KOPT-K1 (cell line): ENCODE data around the gene UBE2I.

ENCODE experiments used
- H3K27ac ChIP-seq: fragments of 200-600 bp; sonication (generic); 2 replicates; pipeline ENCODE4 v1.5.1; 2016; ENCODE audit warnings: antibody characterized with exemption, mild to moderate bottlenecking, low read depth, low read length; ENCODE audit not compliant: poor library complexity, severe bottlenecking
- H3K36me3 ChIP-seq: fragments of 200-600 bp; sonication (generic); 2 replicates; pipeline ENCODE4 v1.5.1; 2017; ENCODE audit warnings: antibody characterized with exemption, mild to moderate bottlenecking, low read length, moderate library complexity; ENCODE audit not compliant: insufficient read depth
- H3K9me3 ChIP-seq: fragments of 200-600 bp; sonication (generic); 2 replicates; pipeline ENCODE4 v1.5.1; 2017; ENCODE audit warnings: antibody characterized with exemption, low read length, mild to moderate bottlenecking; ENCODE audit not compliant: insufficient read depth, poor library complexity, severe bottlenecking

UBE2I gene

DNA sequence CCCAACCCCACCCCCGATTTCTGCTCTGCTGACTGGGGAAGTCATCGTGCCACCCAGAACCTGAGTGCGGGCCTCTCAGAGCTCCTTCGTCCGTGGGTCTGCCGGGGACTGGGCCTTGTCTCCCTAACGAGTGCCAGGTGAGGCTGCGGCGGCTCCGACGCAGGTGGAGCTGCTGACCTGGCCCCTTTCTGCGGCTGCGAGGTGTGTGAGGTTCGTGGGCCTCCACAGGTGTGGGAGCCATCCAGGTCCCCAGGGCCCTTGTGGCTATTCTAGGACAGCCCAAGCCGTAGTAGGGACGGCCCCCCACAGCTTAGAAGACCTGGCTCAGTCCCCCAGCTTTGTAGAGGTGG lies 3.0 kb downstream of the UBE2I start:
- Histone ChIP-seq H3K9me3 (no peaks in the 10 kb centered on the region), H3K36me3 (peaks cover 70% of the 10 kb centered on the region), H3K27ac (no peak overlapping the region)

DNA sequence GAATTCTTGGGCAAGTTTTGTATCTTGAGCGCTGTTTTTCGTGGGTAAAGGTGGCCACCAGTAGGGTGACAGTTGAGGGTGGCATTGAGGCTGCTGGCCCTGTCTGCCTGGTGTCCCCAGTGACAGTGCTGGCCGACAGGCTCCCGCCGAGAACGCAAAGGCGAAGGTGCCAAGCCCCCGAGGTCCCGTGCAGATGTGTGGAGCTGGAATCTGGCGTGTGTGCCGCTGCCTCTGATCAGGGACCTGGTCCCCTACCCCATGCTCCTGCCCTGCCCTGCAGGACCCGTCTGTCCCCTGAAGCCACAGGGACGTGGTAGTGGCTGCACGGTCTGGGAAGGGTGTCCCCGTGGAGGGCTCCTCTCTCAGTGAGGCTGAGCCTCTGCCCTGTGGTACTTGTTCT lies 3.5 kb downstream of the UBE2I start:
- H3K27ac ChIP-seq: no peak overlapping the region
- H3K9me3 ChIP-seq: no peaks in the 10 kb centered on the region
- H3K36me3 ChIP-seq: peaks cover 75% of the 10 kb centered on the region

DNA sequence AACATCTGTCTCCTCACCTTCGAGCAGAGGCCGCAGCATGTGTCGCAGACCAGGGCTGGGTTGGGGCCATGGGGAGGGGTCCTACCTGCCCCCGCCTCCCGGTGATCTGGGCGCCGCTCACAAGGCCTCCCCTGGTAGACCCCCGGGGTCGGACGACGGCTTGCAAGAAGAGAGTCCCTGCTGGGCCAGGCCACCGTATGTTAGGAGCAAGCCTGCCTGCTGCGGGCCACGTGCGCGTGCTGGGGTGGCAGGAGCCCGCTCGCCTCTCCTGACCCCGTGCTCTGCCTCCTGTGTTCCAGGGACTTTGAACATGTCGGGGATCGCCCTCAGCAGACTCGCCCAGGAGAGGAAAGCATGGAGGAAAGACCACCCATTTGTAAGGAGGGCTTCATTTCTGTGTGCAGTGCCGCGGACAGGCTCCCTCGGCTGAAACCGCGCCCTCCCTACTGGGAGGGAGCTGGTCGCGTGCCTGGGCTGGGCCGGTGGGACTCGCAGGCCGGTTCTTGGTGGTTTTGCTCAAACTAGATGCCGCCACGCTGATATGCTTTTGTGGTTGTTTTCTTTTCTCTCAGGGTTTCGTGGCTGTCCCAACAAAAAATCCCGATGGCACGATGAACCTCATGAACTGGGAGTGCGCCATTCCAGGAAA lies 4.4 kb downstream of the UBE2I start:
- Histone ChIP-seq H3K36me3 (peaks cover 84% of the 10 kb centered on the region), H3K9me3 (no peaks in the 10 kb centered on the region), H3K27ac (no peak overlapping the region)

DNA sequence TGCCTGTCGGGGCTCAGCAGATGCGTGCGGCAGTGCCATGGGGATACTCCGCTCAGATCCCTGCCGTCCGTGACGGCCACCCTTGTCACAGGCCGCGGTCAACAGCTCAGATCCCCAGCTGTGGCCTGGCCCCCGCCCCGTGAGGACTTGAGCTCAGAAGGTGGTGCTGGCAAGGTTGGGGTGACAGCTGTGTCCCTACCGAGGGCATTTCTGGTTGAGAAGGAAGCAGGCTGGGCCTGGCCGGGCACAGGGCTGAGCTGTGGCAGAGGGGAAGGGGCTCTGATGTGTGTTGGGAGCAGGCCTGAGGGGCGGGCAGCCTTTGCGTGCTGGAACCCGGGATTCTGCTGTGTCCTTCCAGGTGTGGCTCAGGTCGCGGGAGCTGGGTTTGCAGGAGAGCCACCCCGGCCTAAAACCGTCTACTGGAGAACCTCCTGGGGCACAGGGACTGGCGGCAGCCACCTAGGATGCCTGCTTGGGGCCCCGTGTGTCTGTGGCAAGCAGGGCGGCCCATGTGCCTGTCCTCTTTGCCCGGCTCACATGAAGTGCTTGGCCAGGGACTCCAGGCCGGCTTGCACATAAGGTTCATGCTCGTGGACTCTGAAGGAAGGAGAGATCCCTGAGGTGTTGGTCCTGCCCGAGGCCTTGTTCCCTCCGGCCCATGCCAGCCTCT lies 5.1 kb downstream of the UBE2I start:
- Histone ChIP-seq H3K27ac (no peak overlapping the region), H3K36me3 (peaks cover 91% of the 10 kb centered on the region), H3K9me3 (no peaks in the 10 kb centered on the region)

DNA sequence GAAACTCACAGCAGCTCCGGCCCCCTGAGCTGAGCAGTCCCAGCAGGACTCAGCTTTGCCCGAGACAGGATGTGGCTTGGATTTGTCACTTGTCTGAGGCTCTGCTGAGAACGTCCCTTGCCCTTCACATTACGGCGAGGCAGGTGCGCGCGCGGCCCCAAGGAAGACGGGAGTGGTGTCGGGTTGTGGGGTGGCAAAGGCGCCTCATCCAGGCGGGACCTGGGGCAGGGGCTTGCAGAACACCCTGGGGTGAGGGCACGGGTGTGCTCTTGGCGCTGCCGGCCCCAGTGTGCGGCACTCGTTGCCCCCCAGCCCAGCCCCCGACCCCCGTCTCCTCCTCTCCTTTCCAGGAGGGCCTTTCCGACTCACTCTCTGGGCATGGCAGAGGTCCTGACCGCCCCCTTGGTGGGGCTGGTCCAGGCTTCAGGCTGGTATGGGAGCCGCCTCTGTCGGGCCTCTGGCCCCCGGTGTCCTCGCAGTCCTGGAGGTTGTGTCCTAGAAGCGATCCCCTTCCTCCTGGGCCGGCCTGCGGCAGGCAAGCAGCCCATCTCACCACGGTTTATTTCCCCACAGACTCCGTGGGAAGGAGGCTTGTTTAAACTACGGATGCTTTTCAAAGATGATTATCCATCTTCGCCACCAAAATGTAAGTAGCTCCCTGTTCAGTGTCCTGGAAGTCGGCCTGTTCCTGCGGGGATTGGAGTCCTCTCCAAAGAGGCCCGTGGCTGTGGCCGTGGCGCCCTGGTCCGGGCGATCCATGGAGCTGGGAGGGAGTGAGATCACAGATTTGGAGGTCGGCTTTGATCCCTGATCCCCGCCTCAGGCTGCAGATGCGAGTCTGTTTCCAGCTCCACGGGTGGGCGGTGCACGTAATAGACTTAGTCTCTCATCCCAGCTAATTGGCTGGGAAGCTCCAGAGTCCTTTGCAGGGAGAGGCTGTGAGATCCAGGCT lies 5.9 kb downstream of the UBE2I start:
- Histone ChIP-seq H3K36me3 (peaks cover 100% of the 10 kb centered on the region), H3K27ac (no peak overlapping the region), H3K9me3 (no peaks in the 10 kb centered on the region)

DNA sequence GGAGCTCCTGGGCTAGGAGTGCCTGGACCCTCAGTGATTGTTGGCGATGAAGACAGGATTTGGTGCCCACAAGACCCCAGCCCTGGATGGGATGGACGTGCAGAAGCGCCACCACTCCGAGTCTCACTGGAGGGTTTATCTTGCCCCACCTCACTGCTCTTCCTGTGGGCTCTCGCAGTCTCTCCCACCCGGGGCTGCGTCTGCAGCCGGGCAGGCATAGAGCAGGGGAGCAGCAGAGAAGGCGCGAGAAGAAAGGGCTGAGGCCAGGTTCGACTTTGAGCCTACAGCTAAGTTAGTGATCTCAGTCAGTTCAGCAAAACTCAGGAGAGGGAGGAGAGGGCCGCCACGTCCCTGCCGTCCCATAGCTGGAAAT lies 6.6 kb downstream of the UBE2I start:
- peaks cover 100% of the 10 kb centered on the region for H3K36me3 ChIP-seq
- no peaks in the 10 kb centered on the region for H3K9me3 ChIP-seq
- no peak overlapping the region for H3K27ac ChIP-seq

DNA sequence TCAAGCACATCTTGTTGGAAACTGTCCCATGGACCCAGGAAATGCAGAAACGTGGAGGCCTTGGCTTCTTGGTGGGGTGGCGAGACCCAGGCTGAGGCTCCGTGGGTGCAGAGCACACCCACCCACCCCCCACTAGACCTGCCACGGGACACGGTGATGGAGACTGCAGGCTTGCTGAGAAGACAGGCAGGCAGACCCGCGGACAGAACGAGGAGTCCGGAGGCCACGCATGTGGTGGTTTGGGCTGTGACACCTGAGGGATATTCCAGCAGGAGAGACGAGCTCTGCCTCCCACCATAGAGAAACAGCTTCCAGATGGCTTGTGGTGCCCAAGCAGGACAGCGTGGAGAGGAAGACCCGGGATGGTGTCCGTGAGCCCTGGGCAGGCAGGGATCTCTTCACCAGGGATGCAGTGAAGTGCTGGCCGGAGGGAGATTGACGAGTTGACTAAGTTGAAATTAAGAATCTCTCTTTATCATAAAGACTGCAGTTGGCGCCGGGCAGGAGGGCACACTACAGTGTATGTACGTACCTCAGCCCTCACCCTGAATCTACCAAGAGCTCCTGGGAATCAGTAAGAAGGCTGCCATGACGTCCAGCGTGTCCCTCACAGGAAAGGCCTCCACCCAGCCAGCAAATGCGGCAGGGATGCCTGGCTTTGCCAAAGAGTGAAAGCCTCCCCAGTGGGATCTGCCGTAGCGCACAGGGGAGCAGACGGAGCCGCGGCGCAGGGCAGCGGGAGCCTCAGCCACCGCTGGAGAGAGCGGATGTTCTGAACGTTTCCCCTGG lies 8.2 kb downstream of the UBE2I start:
- H3K36me3 ChIP-seq: peaks cover 100% of the 10 kb centered on the region
- no peak overlapping the region for H3K27ac ChIP-seq
- no peaks in the 10 kb centered on the region for H3K9me3 ChIP-seq

DNA sequence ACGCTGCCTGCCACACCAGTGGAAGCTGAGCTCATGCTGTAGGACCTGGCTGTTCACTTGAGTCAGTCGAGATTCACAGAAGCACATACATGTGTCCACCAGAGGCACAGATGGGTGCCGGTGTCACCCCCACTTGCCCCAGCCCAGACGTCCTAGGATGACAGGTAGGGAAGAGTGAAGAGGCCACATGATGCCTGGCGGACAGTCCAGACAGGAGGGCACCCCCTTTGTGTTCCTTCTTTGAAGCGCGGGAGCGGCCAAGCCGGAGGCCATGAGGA lies 8.8 kb downstream of the UBE2I start:
- no peak overlapping the region for H3K27ac ChIP-seq
- H3K9me3 ChIP-seq: no peaks in the 10 kb centered on the region
- peaks cover 100% of the 10 kb centered on the region for H3K36me3 ChIP-seq

DNA sequence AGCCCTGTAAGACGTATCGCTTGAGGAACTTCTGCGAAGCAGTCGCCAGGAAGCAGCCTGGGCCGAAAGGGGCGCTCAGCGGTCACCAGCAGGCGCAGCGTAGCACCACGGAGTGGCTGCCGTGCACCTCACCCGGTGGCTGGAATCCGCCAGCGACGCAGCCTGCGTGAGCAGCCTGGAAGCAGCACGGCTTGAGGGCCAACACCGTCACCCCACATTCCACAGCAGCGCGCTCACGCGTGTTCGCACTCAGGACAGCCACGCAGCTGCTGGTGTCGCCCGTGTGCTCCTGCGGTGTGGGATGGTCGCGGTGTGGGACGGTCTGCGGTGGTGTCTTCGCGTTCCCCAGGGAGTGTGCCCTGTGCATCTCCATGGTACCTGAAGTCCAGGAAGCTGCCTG lies 9.6 kb downstream of the UBE2I start:
- Histone ChIP-seq H3K36me3 (peaks cover 100% of the 10 kb centered on the region), H3K9me3 (no peaks in the 10 kb centered on the region), H3K27ac (no peak overlapping the region)

DNA sequence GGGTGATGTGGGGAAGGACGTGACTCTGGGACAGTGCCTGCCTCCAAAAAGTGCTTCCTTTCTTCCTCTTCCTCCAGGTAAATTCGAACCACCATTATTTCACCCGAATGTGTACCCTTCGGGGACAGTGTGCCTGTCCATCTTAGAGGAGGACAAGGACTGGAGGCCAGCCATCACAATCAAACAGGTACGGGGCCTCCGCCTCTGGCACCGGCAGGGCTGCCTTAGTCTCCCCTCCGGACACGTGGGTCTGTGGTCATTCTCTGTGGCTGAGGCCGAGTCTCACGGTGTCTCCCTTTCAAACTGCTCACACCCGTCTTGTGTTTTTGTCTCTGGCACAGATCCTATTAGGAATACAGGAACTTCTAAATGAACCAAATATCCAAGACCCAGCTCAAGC lies 10.7 kb downstream of the UBE2I start:
- peaks cover 100% of the 10 kb centered on the region for H3K36me3 ChIP-seq
- no peak overlapping the region for H3K27ac ChIP-seq
- H3K9me3 ChIP-seq: no peaks in the 10 kb centered on the region

DNA sequence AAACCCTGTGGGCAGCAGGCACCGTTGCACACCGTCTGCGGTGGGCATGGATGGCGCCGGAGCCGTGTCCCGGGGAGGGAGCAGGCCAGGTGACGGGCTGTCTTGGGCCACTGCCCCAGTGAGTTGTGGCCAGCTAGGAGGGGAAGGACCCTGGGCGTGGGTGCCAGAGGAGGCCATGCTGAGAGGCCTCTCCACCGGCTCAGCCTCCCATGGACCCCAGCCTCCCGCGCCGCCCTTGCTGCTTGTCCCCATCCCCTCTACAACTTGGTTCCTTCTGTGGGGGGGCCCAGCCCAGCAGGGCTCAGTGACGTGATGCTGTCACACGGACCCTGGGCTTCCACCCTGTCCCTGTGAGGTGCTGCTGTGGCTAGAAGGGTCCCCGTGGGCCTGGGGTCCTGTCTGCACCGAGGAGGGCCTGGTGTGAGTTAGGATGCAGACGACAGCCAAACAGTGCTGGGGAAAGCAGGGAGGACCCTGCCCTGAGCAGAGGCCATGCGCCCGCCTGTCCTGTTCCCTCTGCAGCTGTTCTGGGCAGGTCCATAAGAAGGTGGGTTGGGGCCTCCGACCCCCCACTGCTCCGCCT lies 11.3 kb downstream of the UBE2I start:
- no peak overlapping the region for H3K27ac ChIP-seq
- H3K9me3 ChIP-seq: no peaks in the 10 kb centered on the region
- peaks cover 100% of the 10 kb centered on the region for H3K36me3 ChIP-seq

DNA sequence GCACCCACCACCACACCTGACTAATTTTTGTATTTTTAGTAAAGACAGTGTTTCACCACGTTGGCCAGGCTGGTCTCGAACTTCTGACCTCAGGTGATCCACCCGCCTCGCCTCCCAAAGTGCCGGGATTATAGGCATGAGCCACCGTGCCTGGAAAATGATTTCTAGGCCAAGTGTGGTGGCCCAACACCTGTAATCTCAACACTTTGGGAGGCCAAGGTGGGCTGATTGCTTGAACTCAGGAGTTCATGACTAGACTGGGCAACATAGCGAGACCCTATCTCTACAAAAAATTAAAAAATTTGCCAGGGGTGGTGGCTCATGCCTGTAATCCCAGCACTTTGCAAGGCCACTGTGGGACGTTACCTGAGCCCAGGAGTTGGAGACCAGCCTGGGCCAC lies 13.0 kb downstream of the UBE2I start:
- peaks cover 93% of the 10 kb centered on the region for H3K36me3 ChIP-seq
- H3K9me3 ChIP-seq: no peaks in the 10 kb centered on the region
- H3K27ac ChIP-seq: no peak overlapping the region

DNA sequence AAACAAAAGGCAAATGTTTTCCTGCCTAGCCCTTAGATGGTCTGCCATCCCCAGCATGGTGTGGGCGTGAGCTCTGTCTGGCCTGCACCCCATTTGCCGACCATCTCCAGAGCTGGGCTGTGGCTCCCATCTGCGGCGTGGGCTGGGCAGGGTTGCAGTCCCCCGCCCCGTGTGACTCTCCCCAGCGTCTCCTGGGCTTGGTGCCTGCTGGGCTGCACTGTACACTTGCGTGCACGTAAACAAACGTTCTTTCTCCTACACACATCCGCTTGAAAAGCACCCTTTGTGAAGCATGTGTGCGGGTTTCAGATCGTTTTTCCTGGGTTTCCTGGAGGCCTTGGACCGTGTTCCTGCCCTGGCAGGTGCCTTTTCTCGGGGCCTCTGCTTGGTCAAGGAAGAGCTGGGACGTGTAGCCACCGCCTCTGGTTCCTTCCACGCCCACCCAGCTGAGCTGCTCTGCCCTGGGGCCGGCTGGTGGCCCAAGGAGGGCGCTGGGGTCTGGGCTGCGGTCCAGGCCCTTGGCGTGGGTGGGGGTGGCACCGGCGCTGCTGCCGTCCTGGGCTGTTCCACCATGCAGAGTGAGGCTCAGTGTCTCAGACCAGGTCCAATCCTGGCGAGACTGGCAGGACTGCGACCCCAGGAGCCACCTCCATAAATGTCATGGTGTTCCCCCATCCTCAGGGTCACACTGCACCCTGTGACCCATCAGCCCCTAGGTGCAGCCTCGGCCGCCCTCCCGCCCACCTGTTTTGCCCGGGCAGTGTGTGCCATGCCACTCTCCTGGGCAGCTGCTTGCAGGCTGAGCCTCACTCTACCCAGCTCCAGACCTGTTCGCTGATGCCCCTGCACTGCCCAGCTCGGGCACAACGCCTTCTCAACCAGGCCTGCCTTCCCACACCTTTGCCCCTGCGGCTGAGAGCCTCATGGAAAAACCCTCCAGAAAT lies 14.1 kb downstream of the UBE2I start:
- no peak overlapping the region for H3K27ac ChIP-seq
- H3K36me3 ChIP-seq: peaks cover 83% of the 10 kb centered on the region
- no peaks in the 10 kb centered on the region for H3K9me3 ChIP-seq

DNA sequence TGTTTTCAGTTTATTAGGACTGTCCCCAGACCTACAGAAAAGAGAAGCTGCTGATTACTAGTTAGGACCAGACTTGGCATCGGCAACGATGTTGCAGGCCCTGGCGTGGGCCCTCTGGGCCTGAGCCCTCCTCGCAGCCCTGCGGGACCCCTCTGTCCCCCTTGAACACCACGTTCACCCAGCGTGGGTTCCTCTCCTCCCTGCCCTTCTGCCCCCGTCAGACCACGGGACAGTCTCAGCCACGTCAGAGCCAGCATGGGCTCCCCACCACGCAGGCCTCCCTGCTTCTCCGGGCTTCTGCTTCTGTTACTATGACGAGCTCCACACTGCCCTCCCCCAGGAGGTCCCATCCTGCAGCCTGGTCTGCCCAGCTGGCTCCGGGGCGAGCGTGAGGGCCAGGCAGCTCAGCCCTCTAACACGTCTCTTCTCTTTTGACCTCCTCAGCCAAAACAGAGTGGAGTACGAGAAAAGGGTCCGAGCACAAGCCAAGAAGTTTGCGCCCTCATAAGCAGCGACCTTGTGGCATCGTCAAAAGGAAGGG lies 14.9 kb downstream of the UBE2I start:
- Histone ChIP-seq H3K9me3 (no peaks in the 10 kb centered on the region), H3K27ac (no peak overlapping the region), H3K36me3 (peaks cover 75% of the 10 kb centered on the region)
